CD4-positive, alpha-beta T cell treated with Interleukin-4 for 4 hours (primary cell): Measurements from ENCODE around the gene TOX2.

Experiments
- DNase-seq: peaks from one replicate; pipeline ENCODE4 v3.0.0-alpha.2; 2020

TOX2 gene

GRCh38 chr20:43960231-43960630, 45.6 kb downstream of the TOX2 start:
- DNase-seq = no peak

DNA sequence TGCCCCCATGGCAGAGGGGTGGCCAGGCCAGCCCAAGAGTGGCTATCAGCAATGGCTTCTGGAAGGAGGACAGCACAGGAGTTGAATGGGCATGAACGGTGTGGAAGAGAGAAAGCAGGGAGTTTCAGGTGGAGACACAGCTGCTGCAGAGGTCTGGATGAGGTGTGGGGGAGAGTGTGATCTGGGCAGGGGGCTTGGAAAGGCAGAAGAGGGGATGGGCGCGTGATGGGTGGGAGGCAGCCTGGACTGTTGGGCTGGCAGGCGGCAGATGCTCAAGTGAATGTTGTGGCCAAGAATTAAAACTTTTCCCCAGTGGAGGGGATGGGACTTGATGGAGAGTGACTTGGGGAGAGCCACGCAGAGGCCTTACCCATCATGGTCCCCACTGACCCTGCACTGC, 46.5 kb downstream of the TOX2 start:
- no peak for DNase-seq

- no peak for DNase-seq
These were observed 47.2 kb downstream of the TOX2 start for GRCh38 chr20:43961541-43962471.

GRCh38 chr20:43962530-43962929, 47.9 kb downstream of the TOX2 start:
- no peak for DNase-seq

GRCh38 chr20:43963233-43963632, 48.6 kb downstream of the TOX2 start:
- DNase-seq = no peak

GRCh38 chr20:43963872-43964791, 49.5 kb downstream of the TOX2 start:
- peak; percentile 71 for DNase-seq

DNA sequence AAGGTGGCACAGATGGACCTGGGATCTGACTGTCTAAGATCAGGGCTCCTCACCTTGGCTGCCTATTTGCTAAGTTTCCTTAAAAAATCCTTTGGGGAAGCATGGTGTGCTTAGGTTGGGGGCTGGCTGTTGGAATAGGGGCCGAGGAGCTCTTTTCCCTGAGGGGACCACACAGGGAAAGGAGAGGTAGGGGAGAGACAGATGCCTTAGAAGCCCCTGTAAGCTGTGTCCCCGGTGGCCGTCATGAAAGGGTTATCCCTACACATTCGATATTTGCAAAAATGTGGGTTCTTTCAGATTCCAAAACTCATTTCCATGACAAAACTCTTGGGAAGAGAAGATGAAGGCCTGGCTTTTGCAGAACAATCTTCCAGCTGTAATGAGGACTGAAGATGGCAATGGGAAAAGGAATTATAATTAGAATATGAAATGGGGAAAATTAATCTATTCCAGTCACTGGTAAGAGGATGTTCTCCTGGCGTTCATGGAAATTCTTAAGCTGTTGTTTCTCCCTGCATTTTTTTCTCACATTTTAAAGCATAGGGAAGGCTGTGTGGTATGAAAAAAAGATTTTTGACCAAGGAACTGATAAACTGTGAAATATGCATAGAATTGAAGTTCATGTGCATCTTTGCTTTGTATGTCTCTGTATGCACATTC, 53.8 kb downstream of the TOX2 start:
- no peak for DNase-seq

DNA sequence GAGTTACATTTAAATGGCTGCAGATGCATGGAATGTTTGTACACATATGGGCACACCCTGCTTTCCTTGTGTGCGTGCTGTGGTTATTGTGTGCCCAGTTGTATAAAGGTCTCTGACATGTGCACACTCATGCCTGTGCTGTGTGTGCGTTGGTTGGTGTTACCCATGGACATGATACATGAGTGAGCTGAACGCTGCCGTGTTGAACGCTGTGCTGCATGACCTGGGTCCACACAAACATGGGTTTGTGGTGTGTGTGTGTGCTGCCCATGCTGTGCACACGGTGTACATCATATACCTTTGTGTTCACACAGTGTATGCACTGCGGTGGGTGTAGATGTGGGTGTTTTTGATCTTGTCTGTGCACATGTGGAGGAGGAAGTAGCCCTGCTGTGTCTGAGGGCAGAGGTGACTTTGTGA, 54.4 kb downstream of the TOX2 start:
- no peak for DNase-seq

GRCh38 chr20:43969501-43970182, 55.0 kb downstream of the TOX2 start:
- DNase-seq = no peak

GRCh38 chr20:43971267-43971666, 56.6 kb downstream of the TOX2 start:
- DNase-seq = no peak

GRCh38 chr20:43972051-43972450, 57.4 kb downstream of the TOX2 start:
- DNase-seq = no peak

DNA sequence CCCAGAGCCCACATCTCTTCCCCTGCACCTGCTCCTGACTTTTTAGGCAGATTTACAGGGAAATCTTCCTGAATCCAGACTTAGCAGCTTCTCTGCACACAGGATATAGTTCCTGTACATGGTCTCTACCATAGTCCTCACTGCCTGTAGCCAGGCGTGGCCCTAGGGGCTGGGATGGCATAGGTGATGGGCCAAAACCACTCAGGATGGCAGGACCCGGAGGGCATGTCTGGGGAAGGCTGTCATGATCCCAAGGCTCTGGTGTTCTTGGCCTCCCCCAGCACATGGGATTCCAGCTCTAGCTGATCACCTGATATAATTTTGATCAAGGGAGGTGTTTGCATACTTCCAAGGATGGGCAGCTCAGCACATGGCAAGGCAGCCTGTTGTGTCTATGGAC, 58.0 kb downstream of the TOX2 start:
- DNase-seq = no peak

DNA sequence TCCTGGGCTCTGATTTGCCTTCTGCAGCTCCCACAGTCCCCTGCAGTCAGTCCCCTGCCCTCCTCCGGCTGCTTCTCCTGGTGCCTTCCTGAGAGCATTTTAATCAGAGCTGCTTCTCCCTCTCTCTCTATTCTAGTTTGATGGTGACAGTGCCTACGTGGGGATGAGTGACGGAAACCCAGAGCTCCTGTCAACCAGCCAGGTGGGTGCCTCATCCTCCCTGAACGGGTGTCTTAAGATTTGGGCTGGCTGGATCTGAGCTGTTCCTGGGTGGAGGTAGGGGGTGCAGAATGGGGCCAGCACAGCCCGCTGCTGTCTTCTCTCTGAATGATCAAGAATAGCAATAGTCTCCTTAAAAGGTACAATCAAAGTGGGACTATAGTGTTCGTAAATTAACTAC, 58.6 kb downstream of the TOX2 start:
- no peak for DNase-seq

DNA sequence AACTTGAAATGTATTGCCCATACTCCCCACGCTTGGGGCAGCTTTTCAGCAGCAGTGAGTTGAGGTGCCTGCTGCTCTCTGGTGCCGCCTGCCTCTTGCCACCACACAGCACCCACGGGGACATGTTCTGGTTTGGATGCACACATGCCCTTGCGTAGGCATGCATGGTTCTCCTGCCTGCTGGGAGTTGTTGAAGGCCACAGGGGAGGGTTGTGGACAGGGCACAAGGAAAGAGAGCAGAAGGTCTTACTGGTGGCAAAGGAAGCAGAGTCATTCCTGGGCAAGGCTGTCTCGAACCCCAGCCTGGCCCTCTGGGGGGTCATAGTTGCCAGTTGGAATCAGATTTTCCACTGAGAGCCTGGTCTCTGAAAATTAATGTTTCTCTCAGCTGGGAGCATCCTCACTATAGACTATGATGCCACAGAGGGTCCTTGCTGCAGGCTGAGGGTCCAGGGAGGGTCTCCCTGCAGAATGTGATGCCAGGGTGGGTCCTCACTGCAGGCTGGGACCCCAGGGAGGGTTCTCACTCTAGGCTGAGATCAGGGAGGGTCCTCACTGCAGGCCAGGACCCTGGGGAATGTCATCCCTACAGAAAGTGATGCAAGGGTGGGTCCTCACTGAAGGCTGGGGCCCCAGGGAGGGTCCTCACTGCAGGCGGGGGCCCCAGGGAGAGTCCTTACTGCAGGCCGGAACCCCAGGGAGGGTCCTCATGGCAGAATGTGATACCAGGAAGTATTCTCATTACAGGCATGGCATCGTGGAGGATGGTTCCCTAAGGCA, 59.2 kb downstream of the TOX2 start:
- DNase-seq = no peak

DNA sequence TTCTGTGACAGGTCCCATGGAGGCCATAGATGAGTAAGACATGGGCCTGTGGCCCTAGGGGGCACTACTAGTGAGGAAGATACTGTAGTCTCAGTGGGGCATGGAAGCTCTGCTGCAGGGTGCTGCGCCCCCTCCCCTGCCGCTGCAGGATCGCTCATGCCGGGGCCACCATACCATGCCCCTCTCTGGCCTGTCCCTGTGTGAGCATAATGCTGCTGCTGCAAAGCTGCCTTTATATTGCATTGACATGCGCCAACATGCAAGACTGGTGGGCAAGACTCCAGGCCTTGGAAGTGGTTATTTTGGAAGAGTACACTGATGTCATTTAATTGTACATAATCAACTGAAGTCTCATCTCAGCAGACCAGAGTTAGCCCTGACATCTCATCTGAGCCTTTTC, 60.0 kb downstream of the TOX2 start:
- DNase-seq = no peak

- DNase-seq = no peak
These were observed 60.6 kb downstream of the TOX2 start for GRCh38 chr20:43975096-43975768.

- no peak for DNase-seq
These were observed 61.9 kb downstream of the TOX2 start for GRCh38 chr20:43976547-43976946.

- DNase-seq = no peak
These were observed 62.6 kb downstream of the TOX2 start for GRCh38 chr20:43977252-43977651.

DNA sequence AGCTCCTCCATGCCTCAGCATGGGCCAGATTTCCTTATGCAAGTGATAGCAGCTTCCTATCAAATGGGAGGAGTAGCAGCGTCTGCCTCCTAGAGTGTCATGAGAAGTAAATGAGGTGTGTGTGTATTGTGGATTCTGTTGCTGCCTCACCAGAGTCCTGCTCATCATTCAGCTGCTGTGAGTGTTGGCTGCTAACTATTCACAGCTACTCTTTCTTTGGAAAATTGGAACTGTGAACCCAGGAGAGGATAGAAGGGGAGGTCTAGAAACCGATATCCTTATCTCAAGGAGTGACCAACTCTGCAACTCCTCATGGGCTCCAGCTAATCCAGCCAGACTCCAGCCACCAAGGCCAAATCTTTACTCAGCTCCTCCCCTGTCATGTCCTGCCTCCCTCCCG, 63.3 kb downstream of the TOX2 start:
- DNase-seq = no peak

GRCh38 chr20:43979576-43980105, 65.0 kb downstream of the TOX2 start:
- DNase-seq = no peak

- DNase-seq = no peak
These were observed 66.9 kb downstream of the TOX2 start for GRCh38 chr20:43981540-43981939.
